SK-N-SH (cell line): ENCODE measurements around the gene MEI1. TPM values are rescaled to one million over a fixed set of nuclear protein-coding genes. Genes with fewer than 3 reads are reported as not detected.

Experiments used
- CTCF ChIA-PET: fragments of 300-600, 350-600 bp; formaldehyde crosslinking; extraction: SDS; loops from one replicate; lab custom pipeline; 2021; lab: Yijun Ruan, JAX
- POLR2A ChIA-PET: fragments of 350-600 bp; sonication (Branson Sonifier 250); formaldehyde crosslinking; extraction: SDS; loops from one replicate; lab custom pipeline; 2020; ENCODE audit warnings: antibody characterized with exemption, inconsistent platforms; lab: Yijun Ruan, JAX
- DNase-seq: peaks from one replicate; pipeline ENCODE4 v3.0.0; 2012
- H2AFZ ChIP-seq: fragments of 200-600 bp; sonication (generic); 2 replicates; pipeline ENCODE4 v1.8.1; 2016; ENCODE audit warnings: antibody characterized with exemption, mild to moderate bottlenecking, low read depth
- H3F3A ChIP-seq: fragments of 200-600 bp; sonication (generic); replicated peaks from 2 replicates; pipeline ENCODE3; 2016; ENCODE audit warnings: antibody characterized with exemption, mild to moderate bottlenecking; ENCODE audit not compliant: insufficient read depth
- H3K27ac ChIP-seq, 2 experiments: fragments of 200-500 bp in 1 of 2; fragments of 200-600 bp in 1 of 2; sonication (Bioruptor generic) in 1 of 2; sonication (generic), shearing (Covaris generic) in 1 of 2; 2 replicates each; pipeline versions ENCODE4 v1.5.1 to v1.6.1; 2014 to 2016; ENCODE audit warnings: low read depth in 2 of 2, inconsistent platforms in 1 of 2, low read length in 1 of 2, mild to moderate bottlenecking in 1 of 2, mixed read lengths in 1 of 2
- H3K27me3 ChIP-seq: fragments of 200-600 bp; sonication (generic), shearing (Covaris generic); 2 replicates; pipeline ENCODE4 v1.6.1; 2016; ENCODE audit warnings: mixed run types; ENCODE audit not compliant: insufficient read depth
- H3K36me3 ChIP-seq, 2 experiments: fragments of 200-500 bp in 1 of 2; fragments of 200-600 bp in 1 of 2; sonication (Bioruptor generic) in 1 of 2; sonication (generic) in 1 of 2; replicated peaks in 1 of 2; 2 replicates each; pipeline versions ENCODE3 to v1.5.1; 2014 to 2016; ENCODE audit warnings: low read length in 1 of 2, mild to moderate bottlenecking in 1 of 2; ENCODE audit not compliant: insufficient read depth in 2 of 2, control insufficient read depth in 1 of 2
- H3K4me1 ChIP-seq, 2 experiments: fragments of 200-500 bp in 1 of 2; fragments of 200-600 bp in 1 of 2; sonication (Bioruptor generic) in 1 of 2; sonication (generic), shearing (Covaris generic) in 1 of 2; 2 replicates each; pipeline versions ENCODE4 v1.5.1 to v1.6.1; 2014 to 2016; ENCODE audit warnings: low read depth in 1 of 2, low read length in 1 of 2, mixed run types in 1 of 2; ENCODE audit not compliant: insufficient read depth in 2 of 2, control insufficient read depth in 1 of 2
- H3K4me2 ChIP-seq: fragments of 200-600 bp; sonication (generic), shearing (Covaris generic); 2 replicates; pipeline ENCODE4 v1.6.1; 2017; ENCODE audit warnings: mixed run types
- H3K4me3 ChIP-seq, 2 experiments: fragments of 200-500 bp in 1 of 2; fragments of 200-600 bp in 1 of 2; sonication (Bioruptor generic) in 1 of 2; sonication (generic), shearing (Covaris generic) in 1 of 2; 2 replicates each; pipeline versions ENCODE4 v1.5.1 to v1.8.1; 2014 to 2016; ENCODE audit warnings: low read depth in 2 of 2, inconsistent platforms in 1 of 2, low read length in 1 of 2, mild to moderate bottlenecking in 1 of 2, mixed read lengths in 1 of 2, moderate library complexity in 1 of 2
- H3K79me2 ChIP-seq: fragments of 200-600 bp; sonication (generic); 2 replicates; pipeline ENCODE4 v1.8.1; 2017; ENCODE audit warnings: mild to moderate bottlenecking; ENCODE audit not compliant: insufficient read depth
- H3K9ac ChIP-seq: fragments of 200-600 bp; sonication (generic); 2 replicates; pipeline ENCODE4 v1.6.1; 2017; ENCODE audit warnings: mixed run types
- H3K9me2 ChIP-seq: fragments of 200-600 bp; sonication (generic); 2 replicates; pipeline ENCODE4 v1.6.1; 2017; ENCODE audit warnings: mixed run types
- H3K9me3 ChIP-seq: fragments of 200-600 bp; sonication (generic); 2 replicates; pipeline ENCODE4 v1.6.1; 2017; ENCODE audit warnings: mixed run types, mild to moderate bottlenecking, moderate library complexity
- H4K20me1 ChIP-seq: fragments of 200-600 bp; sonication (generic); 2 replicates; pipeline ENCODE4 v1.6.1; 2017; ENCODE audit warnings: mild to moderate bottlenecking, mixed run types; ENCODE audit not compliant: insufficient read depth
- CHD2 ChIP-seq: fragments of 150-350 bp; IDR thresholded peaks from 2 replicates; pipeline ENCODE4 v1.6.1; 2018; ENCODE audit warnings: low read length; ENCODE audit not compliant: partially characterized antibody
- CTCF ChIP-seq: fragments of 200-600 bp; sonication (generic); IDR thresholded peaks from 2 replicates; pipeline ENCODE4 v1.6.1; 2017; ENCODE audit warnings: antibody characterized with exemption, mild to moderate bottlenecking, moderate library complexity
- EP300 ChIP-seq, 2 experiments: IDR thresholded peaks; 2 replicates each; pipeline versions ENCODE4 v1.4.0 to v1.6.1; 2012; ENCODE audit warnings: borderline replicate concordance in 1 of 2, low read depth in 1 of 2, low read length in 1 of 2
- EZH2phosphoT487 ChIP-seq: fragments of 200-600 bp; sonication (generic); IDR thresholded peaks from 2 replicates; pipeline ENCODE4 v1.6.1; 2017; ENCODE audit warnings: low read depth, mixed run types, mild to moderate bottlenecking, antibody characterized with exemption, moderate library complexity, borderline replicate concordance
- FOSL2 ChIP-seq: IDR thresholded peaks from 2 replicates; pipeline ENCODE4 v1.4.0; 2012; ENCODE audit warnings: low read depth, mild to moderate bottlenecking, moderate library complexity, borderline replicate concordance
- GABPA ChIP-seq: IDR thresholded peaks from 2 replicates; pipeline ENCODE4 v1.4.0; 2012; ENCODE audit warnings: low read depth, mild to moderate bottlenecking
- GATA2 ChIP-seq: sonication (generic); formaldehyde crosslinking; IDR thresholded peaks from 2 replicates; pipeline ENCODE4 v1.5.0; 2020; ENCODE audit warnings: mild to moderate bottlenecking, missing genetic modification reagents
- IRF3 ChIP-seq: fragments of 150-350 bp; IDR thresholded peaks from 2 replicates; pipeline ENCODE4 v1.6.1; 2016; ENCODE audit warnings: mild to moderate bottlenecking, low read depth, low read length
- NFIC ChIP-seq: IDR thresholded peaks from 2 replicates; pipeline ENCODE4 v1.4.0; 2012; ENCODE audit warnings: borderline replicate concordance
- PBX3 ChIP-seq: IDR thresholded peaks from 2 replicates; pipeline ENCODE4; 2012
- POLR2AphosphoS5 ChIP-seq: IDR thresholded peaks from 2 replicates; pipeline ENCODE4 v1.6.1; 2012; ENCODE audit warnings: low read depth, low read length
- RCOR1 ChIP-seq: fragments of 150-350 bp; IDR thresholded peaks from 2 replicates; pipeline ENCODE4 v1.6.1; 2017; ENCODE audit warnings: antibody characterized with exemption, low read length
- RFX5 ChIP-seq: IDR thresholded peaks from 2 replicates; pipeline ENCODE4 v1.6.1; 2012; ENCODE audit warnings: mild to moderate bottlenecking, improper control_type of control experiment, low read length
- RXRA ChIP-seq: IDR thresholded peaks from 2 replicates; pipeline ENCODE4 v1.4.0; 2012; ENCODE audit warnings: low read depth, mild to moderate bottlenecking, borderline replicate concordance
- TAF1 ChIP-seq: IDR thresholded peaks from 2 replicates; pipeline ENCODE4 v1.6.1; 2012; ENCODE audit warnings: low read depth, mild to moderate bottlenecking, low read length, moderate library complexity, borderline replicate concordance
- USF1 ChIP-seq: IDR thresholded peaks from 2 replicates; pipeline ENCODE4 v1.4.0; 2012; ENCODE audit warnings: low read depth, borderline replicate concordance
- USF2 ChIP-seq: fragments of 150-350 bp; IDR thresholded peaks from 2 replicates; pipeline ENCODE4 v1.6.1; 2017; ENCODE audit warnings: antibody characterized with exemption, low read length, low read depth, borderline replicate concordance
- YY1 ChIP-seq: IDR thresholded peaks from 2 replicates; pipeline ENCODE4 v1.4.0; 2012; ENCODE audit warnings: low read depth, mild to moderate bottlenecking
- ZBTB33 ChIP-seq: IDR thresholded peaks from 2 replicates; pipeline ENCODE4 v1.4.0; 2012; ENCODE audit warnings: low read depth, borderline replicate concordance
- WGBS: methylation state at CpG from one replicate; pipeline ENCODE4 v1.1.6; 2017; ENCODE audit warnings: low lambda C conversion rate; 5-methylcytosine and 5-hydroxymethylcytosine counted together
- polyA plus RNA-seq, 3 experiments: library from polyadenylated mRNA; depleted of rRNA; stranded (reverse); fragments of >200 nt; gene quantifications; 2 replicates each; pipeline ENCODE4 v1.2.3, GENCODE V29; 2012

Gene MEI1
- polyA plus RNA-seq, 1 of the 3 experiments (the other 2 are of a cell fraction), result not detected

GRCh38 chr22:41676134-41676533, 23.2 kb upstream of the MEI1 start:
- peaks cover 33% of the 10 kb centered on the region for H3K79me2 ChIP-seq
- H2AFZ ChIP-seq, result no peak overlapping the region
- no peaks in the 10 kb centered on the region for H3F3A ChIP-seq
- no peak overlapping the region for H3K4me2 ChIP-seq
- H3K9me3 ChIP-seq, result no peaks in the 10 kb centered on the region
- no peaks in the 10 kb centered on the region; a peak in 1 of 4 replicates for H3K4me1 ChIP-seq
- peaks cover 18 to 19% of the 10 kb centered on the region in 2 experiments for H3K36me3 ChIP-seq
- ChIA-PET POLR2A (no interaction called here), CTCF (interaction anchor here (1.5 kb wide), 1 partner anchor 9 kb away, joined by 5 read pairs; no protein-coding TSS in a partner anchor)
- no peaks in the 10 kb centered on the region for H3K27me3 ChIP-seq
- H3K9ac ChIP-seq, result no peak overlapping the region
- H3K4me3 ChIP-seq, result no peak overlapping the region
- H3K27ac ChIP-seq, result no peak overlapping the region
- WGBS, result 97% methylated on average over 4 of the region's 4 CpGs
- H4K20me1 ChIP-seq, result no peaks in the 10 kb centered on the region
- no peak for DNase-seq
- no peaks in the 10 kb centered on the region for H3K9me2 ChIP-seq
- TF ChIP-seq EZH2phosphoT487 (no peak), USF1 (no peak), CTCF (no peak), EP300 (IDR thresholded peaks at IDR 0.05; ENCODE audit: borderline replicate concordance in 1 of 2, low read depth in 1 of 2, low read length in 1 of 2) (no peak), FOSL2 (no peak), GABPA (no peak), TAF1 (no peak), RXRA (no peak), NFIC (no peak), ZBTB33 (no peak), RFX5 (no peak), POLR2AphosphoS5 (no peak), CHD2 (no peak), PBX3 (no peak), RCOR1 (no peak), IRF3 (no peak), YY1 (no peak), GATA2 (CRISPR knock-in tag) (no peak), USF2 (no peak)
- TF ChIP-seq, all 33 proteins: peak for 0
